GOT3 (cell line): Measurements from ENCODE around the gene NDRG4.
"Not testable (repeated sequence)": the region's sequence is repeated elsewhere in the genome, so short reads cannot be mapped to it uniquely, and the experiment has no call there.

Experiments used
- DNase-seq: peaks from one replicate; lab custom pipeline; 2025; ENCODE audit warnings: mixed read lengths; lab: John Stamatoyannopoulos, UW

NDRG4 gene

GRCh38 chr16:58464916-58465731 is 34.8 kb upstream of the NDRG4 start:
- no peak for DNase-seq

- no peak for DNase-seq
These were observed 34.1 kb upstream of the NDRG4 start for GRCh38 chr16:58465817-58466216.

DNA sequence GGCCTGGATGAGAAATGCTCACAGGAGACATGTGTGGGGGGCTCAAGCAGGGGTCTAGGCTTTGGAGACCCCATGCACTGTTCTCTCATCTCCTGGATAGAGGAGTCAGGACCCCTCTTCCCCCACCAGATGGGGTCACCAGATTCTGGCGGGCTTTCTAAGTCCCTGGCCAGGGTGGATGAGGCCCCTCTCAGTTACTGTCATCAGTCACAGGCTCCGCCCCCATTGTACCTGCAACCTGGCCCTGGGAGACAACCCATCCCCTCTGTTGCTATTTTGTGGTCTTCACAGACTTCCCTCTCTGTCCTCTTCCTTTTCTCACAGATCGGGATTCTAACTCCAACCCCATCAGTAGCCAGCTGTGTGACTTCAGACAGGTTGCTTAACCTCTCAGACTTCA is 33.5 kb upstream of the NDRG4 start:
- no peak for DNase-seq

- DNase-seq, result no peak
These were observed 32.0 kb upstream of the NDRG4 start for GRCh38 chr16:58467905-58468304.

DNA sequence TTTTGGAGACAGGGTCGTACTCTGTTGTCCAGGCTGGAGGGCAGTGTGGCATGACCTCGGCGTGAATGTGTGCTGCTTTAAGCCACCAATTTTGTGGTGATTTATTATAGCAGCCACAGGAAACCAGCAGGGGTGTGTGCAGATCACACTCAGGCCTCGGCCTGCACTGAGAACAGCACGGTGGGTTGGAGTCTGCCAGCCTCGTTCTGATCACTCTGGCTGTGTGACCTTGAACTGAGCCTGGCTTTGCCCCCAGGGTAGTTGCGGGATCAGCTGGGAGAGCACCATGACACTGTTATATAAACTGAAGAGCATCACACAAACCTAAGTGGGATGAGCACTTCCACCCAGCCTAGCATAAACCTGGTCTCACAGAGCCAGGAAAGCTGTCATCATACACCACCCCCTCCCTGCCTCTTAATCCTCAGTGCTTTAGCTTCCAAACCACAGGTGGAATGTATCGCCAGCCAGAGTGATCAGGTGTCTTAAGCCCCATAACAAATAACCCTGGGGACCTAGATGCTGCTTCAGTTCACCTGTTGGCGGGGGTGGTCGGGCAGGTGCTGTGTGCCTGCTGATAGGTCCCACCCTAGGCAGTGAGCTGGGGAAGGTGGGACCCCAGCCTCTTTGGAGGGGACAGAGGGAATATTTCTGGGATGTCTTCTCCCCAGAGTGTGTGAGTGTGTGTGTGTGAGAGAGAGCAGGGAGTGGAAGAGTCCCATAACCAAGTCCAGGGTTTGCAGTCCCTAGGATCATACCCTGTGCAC is 28.6 kb upstream of the NDRG4 start:
- DNase-seq, result no peak

DNA sequence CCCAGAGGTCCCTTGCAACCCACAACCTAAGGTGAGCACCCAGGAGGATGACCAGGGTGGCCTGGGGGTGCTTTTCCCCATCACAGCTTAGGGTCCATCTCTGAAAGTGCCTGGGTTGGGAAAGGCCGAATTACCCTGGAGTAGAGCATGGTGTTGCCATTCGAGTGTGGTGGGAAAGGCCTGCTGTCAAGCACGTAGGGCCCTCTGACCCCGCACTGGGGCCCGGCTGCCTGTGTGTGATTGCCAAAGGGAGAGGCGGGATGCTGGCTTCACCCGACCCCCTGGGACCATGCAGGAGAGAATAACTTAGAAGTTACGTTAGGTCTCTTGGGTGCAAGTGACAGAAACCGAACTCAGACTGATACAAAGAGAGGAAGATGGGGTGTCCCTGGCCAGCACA is 27.7 kb upstream of the NDRG4 start:
- no peak for DNase-seq

GRCh38 chr16:58472827-58473226 is 27.1 kb upstream of the NDRG4 start:
- no peak for DNase-seq

GRCh38 chr16:58474296-58474695 is 25.6 kb upstream of the NDRG4 start:
- no peak for DNase-seq

DNA sequence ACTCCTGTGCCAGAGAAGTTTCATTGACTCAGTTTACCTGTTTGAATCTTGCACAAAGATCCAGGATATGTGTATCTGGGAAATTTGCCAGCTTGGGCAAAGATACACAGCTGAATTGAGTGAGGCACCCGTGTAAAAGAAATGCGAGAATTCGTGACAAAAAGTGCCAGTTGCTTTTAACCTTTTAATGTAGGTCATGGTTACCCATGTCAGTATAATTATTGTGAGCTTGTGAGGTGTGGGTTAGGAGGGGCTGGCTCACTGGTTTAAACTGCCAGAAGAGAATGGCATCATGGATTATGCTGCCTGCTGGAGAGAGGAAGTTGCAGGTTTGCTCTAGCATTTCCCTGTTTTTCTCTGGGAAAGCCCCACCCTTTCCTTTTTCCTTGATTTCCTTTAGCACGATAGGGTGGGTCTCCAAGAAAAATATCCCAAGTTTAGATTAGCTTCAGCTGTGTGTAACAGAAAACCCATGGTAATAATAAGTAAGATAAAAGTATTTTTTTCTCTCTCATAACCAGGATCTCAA is 24.8 kb upstream of the NDRG4 start:
- no peak for DNase-seq

GRCh38 chr16:58476791-58477190 is 23.2 kb upstream of the NDRG4 start:
- no peak for DNase-seq

DNA sequence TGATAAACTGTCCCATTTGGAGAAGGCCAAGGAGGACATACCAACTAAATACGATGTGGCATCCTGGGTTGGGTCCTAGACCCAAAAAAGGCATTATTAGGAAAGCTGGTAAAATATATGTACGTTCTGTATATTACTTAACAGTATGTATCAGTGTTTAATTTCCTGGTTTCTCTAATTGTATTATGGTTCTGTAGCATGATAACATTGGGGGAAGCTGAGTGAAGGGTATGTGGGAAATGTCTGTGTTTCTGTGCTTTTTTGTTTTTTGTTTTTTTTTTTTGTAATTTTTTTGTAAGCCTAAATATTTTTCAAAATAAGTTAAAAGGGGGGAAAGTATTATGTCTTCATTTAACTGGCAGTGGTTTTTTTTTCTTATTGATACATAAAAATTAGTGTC is 21.5 kb upstream of the NDRG4 start:
- no peak for DNase-seq

- DNase-seq, result no peak
These were observed 18.6 kb upstream of the NDRG4 start for GRCh38 chr16:58481226-58481869.

DNA sequence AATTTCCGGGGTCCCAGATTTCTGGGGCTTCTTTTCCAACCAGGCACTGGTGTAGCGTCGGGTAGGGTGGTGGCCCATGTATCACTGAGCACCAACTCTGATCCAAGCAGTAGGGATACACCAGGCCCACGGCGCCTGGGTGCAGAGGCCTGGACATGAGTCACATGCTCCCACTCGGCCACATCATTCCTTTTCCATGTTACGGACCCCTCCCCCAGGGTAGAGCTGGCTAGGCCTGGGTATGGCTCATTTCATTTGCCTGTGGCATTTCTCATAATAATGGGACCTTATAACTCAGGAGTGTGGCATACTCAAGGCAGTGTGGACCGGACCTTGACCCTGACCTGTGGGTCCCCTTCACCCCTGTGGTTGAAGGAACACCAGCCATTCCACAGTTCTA is 18.0 kb upstream of the NDRG4 start:
- DNase-seq, result no peak

DNA sequence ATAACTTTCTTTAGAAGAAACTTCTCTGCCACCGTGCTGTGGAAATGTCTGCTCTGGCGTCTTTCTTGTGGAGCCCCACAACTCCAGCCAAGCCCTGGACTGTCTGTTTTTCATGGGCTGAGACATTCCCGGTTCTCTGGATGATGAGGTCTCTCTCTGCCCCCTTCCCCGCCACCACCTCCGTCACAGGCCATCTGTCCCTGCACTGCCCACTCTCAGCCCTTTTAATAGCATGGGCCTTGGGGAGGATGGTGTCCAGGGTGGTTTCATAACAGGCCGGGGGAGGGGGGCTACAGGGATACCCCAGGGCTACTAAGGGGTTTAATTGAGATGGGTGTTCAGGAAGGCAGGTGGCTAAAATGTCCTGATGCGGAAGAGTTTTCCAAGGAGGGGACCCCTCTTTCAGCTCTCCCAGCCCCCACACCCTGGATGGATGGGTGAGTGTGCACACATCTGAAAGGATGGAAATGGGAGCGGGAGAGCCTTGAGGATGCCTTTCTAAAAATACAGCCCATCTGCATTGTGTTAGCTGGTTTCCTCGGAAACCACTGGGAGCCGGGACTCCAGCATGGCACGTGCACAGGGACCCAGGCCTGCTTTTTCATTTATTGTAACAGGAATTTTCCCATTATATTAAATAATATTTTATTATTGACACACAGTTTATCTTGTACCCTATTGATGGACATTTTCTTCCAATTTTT is 14.6 kb upstream of the NDRG4 start:
- DNase-seq, result no peak

GRCh38 chr16:58487566-58488351 is 12.2 kb upstream of the NDRG4 start:
- peak; percentile 10 for DNase-seq

DNA sequence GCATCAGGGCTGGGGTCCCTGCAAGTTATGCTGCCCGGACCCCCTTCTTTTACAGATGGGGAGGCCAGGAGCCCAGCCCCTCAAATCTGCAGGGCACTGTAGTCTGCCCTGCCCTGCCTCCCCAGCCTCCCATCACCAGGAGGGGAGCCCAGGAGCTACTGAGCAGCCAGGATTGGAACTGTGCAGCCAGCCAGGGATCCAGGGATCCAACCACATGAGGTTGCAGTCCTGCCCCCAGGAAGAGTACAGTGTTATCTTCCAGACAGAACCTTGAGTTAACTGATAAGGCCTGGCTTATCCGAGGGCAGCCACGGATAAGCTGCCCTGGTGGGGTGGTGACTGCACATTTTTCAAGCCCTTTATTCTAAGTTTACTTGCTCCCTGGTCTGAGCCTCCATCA is 11.4 kb upstream of the NDRG4 start:
- no peak for DNase-seq

DNA sequence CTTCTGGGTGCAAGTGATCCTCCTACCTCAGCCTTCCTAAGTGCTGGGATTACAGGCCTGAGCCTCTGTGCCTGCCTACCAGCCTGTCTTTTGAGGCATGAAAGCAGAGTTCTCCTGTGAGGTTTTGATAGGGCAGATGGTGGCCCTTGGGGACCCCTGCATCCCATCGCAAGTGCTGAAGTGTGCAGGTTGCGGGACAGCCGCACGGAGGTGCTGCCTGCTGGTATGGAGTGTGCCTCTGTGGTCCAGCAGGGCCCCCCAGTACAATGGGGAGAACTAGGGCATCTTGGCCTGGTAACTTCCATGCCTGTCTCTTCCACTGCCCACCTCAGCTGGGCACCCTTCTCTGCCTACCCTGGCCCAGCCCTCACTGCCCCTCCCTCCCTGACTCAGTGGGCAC is 9.9 kb upstream of the NDRG4 start:
- DNase-seq, result no peak

DNA sequence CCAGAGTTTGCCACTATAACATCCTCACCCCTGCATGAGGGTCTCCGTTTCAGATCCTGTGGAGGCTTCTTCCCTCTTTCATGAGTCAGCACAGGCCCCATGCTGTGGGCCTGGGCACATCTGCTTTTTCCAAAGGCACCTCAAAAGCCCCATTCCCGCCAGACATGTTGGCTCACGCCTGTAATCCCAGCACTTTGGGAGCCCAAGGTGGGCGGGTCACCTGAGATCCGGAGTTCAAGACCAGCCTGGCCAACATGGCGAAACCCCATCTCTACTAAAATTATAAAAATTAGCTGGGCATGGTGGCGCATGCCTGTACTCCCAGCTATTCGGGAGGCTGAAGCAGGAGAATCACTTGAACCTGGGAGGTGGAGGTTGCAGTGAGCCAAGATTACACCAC is 9.4 kb upstream of the NDRG4 start:
- not testable (repeated sequence) for DNase-seq

DNA sequence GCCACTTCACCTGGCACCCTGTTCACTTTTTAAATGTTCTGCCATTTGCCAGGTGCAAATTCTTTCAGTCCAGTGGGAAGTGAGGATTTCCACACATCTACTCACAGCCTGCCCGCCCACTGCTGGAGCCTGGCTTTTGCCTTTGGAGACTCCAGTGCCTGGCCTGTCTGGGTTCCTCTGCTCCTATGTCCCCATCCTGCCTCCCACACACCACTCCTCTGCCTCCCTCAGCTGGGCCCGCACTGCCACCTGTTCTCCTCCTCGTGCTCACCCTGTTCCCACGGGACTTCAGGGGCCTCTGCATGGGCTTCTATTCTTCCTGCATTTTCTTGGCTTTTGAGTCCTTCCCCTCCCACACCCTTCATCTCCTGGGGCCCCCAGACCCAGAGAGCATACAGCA is 7.9 kb upstream of the NDRG4 start:
- no peak for DNase-seq

- DNase-seq, result no peak
These were observed 7.2 kb upstream of the NDRG4 start for GRCh38 chr16:58492735-58493134.

GRCh38 chr16:58493756-58494431 is 6.0 kb upstream of the NDRG4 start:
- DNase-seq, result no peak
